ENCODE data around the gene SMAD6.

Gene SMAD6

GRCh38 chr15:66831801-66832390 lies 129.9 kb downstream of the SMAD6 start:
- no peak overlapping the region for H3K27ac ChIP-seq
- no peak for DNase-seq (ENCODE audit: low read depth, low spot score)

Data from epithelial cell of prostate (primary cell).